Measurements from ENCODE around the gene PLA2G15. TPM values are rescaled to one million over a fixed set of nuclear protein-coding genes. Genes with fewer than 3 reads are reported as not detected.

Gene PLA2G15, protein sequence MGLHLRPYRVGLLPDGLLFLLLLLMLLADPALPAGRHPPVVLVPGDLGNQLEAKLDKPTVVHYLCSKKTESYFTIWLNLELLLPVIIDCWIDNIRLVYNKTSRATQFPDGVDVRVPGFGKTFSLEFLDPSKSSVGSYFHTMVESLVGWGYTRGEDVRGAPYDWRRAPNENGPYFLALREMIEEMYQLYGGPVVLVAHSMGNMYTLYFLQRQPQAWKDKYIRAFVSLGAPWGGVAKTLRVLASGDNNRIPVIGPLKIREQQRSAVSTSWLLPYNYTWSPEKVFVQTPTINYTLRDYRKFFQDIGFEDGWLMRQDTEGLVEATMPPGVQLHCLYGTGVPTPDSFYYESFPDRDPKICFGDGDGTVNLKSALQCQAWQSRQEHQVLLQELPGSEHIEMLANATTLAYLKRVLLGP
- polyA plus RNA-seq (2013, experiment 1 of 2; ENCODE audit: insufficient read length), result 13.7 TPM
- 11.7 TPM for polyA plus RNA-seq (2013, experiment 2 of 2; ENCODE audit: insufficient read length)

DNA sequence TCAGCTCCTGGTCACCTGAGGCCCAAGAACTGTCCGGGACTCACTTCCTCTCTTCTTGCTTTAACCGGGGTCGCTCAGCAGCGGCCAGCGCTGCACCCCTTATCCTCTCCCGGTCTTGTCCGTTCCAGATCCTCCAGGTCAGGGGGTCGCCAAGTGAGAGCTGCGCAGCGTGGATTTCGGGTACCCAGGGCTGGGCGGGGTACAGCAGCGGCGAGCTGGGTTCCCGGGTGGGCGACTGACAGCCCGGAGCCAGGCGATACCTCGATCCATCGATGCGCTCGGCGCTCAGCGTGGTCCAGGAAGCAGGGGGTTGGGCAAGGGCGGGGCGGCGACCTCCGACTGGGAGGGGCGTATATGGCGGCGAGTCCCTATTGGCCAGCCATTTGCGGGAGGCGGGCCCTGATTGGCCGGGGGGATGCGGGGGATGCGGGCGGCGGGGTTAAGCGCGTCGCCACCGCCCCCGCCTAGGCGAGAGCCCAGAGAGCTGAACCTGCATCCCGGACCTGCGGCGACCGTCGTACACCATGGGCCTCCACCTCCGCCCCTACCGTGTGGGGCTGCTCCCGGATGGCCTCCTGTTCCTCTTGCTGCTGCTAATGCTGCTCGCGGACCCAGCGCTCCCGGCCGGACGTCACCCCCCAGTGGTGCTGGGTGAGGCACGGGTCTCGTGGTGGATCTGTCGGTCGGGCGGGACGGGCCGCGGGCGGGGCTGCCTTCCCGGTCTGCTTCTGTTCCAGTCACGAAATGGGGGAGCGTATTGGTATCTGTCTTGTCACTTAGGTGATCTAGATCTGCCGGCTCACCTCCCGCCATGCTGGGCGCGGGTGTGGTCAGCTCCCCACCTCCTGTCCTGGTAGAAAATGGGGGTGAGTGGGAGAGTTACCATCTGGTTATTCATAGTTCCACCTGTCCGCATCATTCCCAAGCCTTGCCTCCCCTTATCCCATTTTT lies at the start of gene PLA2G15:
Gene PLA2G15, plus strand, starts transcription at position 471 of the 951 bp plus-strand sequence. Its CDS starts 54 bp downstream, at position 525.
- peak; percentile 94 for DNase-seq

DNA sequence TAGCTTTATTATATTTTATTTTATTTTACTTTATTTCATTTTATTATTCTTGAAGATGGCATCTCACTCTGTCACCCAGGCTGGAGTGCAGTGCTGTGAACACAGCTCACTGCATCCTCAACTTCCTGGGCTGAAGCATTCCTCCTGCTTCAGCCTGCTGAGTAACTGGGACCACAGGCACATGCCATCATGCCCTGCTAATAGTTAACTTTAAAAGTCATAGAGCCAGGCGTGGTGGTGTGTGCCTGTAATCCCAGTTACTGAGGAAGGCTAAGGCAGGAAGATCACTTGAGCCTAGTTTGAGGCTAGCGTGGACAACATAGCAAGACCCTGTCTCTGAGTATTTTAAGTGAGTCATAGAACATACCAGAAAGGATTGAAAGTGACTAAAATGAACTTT lies 47.9 kb upstream of the PLA2G15 start:
- DNase-seq, result peak; percentile 49

DNA sequence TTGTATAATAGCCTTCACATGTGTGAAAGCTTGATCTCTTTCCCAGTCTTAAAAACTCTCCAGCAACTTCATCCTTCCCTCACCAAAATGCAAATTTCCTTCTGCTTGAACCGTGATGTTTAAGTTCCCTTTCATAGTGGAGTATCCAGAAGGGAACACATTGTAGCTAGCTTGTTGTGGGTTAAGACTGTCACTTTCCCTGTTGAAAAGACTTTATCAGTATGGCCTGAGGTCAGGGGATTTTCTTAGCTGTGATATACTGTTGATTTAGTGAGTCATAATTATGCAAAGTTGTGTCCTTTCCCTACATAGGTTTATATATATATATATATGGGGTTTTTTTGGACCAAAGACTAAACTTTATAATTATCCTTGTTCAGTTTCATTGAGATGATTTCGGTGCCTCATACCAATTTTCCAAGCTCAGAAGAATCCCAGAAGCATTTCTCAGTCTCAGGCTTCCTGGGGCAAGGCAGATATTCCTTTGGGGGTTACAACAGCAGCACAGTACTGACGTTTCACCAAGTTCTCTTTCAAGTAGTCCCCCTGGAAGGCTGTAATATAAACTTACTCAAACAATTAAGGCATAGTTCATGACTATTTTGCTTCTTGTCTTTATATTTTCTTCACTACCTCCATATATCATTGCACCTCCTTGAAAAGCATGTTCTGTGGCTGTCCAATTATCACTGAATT lies 44.9 kb upstream of the PLA2G15 start:
- DNase-seq, result peak; percentile 63

DNA sequence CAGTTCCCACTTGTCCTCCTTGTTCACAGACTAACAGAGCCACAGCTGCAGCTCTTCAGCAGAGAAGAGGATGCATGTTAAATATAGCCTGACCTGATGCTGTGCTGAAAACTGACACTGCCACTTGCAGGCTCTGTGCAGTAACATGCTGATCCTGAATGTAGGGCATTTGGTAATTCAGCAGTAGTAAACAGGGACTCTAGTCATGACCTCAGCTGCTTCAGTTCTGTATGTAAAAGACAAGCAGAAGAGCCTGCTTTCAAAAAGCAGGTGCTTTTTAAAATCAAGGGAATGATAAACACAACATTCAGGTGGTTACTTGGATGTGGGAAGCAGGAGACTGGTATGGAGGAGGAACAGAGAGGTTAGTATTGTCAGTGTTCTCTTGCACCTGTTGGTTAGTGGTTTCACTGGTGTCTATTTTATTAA lies 43.1 kb upstream of the PLA2G15 start:
- DNase-seq, result no peak

DNA sequence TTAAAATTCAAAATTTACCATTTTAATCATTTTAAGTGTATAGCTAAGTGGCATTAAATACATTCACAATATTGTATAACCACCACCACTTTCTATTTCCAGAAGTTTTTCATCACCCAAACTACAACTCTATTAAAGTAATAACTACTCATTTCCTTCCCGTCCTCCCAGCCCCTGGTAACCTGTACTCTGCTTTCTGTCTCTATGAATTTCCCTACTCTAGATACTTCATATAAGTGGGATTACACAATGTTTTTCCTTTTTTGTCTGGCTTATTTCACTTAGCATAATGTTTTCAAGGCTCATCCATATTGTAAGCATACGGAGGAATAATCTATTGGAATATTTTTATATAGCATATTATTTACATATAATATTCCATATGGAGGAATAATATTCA lies 38.9 kb upstream of the PLA2G15 start:
- DNase-seq, result no peak

DNA sequence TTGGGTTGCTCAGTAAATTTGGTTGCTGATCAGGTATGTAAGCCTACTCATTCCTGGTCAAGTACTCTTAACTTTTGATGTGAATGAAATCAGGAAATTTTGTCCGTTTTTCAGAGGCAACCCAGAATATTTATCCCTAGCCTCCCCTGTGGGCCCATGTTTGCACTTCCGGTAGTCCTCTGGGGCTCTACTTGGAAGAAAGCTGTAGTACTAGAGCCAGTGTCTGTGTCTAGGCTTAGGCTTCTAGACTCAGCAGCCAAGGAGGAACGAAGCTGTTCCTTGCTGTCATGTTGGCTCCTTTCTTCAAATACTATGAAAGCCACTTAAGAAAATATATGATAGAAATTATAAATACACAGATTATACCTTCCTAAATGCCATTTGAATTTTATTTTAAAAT lies 30.4 kb upstream of the PLA2G15 start:
- no peak for DNase-seq

DNA sequence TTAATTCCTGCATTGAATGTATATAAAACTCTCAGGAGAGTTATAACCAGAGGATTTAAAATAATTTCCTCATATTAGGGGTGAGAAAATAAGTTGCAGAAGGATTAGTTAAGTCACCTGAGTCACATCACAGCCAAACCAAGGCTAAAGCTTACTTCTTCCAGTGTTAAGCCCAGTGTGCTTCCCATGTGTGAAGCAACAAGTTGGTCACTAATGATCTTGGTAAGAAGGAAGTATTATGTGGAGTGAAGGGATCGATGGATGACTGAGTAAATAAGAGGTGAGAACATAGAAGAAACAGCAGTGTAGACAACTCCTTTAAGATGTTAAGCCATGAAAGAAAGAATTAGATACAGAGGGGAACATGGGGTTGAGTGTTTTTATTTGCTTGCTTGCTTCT lies 29.9 kb upstream of the PLA2G15 start:
- no peak for DNase-seq

DNA sequence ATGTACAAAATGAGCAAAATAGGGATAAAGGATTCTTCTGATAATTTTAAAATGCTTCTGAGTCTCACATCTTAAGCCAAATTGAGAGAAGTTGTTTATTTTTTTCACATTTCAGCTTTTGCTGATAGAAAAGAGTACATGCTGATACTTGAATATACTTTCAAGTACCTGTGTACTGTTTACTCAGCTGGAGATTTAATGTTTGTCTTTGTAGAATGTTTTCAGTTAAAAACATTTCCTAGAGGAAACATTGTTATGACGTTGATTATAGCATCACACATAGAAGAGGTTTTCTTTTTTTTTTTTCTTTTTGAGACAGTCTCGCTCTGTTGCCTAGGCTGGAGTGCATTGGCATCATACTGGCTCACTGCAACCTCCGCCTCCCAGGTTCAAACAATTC lies 28.9 kb upstream of the PLA2G15 start:
- no peak for DNase-seq

DNA sequence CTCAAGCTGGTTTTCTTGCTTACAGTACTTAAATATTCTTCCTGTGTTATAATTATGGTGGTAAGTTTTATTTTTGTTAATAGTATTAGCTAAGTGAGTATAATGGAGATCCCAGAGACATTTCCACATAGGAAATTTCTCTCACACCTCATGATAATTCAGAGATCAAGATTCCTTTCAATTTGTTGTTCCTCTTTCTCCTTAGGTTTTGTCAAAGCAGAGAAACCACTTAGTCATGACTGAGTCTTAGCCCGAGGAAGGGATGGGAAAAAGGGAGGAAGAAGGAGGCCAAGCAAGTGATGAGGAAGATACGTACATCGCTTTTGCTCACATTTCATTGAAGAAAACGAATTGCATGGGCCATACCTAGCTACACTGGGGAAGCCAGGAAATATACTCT lies 27.7 kb upstream of the PLA2G15 start:
- no peak for DNase-seq

DNA sequence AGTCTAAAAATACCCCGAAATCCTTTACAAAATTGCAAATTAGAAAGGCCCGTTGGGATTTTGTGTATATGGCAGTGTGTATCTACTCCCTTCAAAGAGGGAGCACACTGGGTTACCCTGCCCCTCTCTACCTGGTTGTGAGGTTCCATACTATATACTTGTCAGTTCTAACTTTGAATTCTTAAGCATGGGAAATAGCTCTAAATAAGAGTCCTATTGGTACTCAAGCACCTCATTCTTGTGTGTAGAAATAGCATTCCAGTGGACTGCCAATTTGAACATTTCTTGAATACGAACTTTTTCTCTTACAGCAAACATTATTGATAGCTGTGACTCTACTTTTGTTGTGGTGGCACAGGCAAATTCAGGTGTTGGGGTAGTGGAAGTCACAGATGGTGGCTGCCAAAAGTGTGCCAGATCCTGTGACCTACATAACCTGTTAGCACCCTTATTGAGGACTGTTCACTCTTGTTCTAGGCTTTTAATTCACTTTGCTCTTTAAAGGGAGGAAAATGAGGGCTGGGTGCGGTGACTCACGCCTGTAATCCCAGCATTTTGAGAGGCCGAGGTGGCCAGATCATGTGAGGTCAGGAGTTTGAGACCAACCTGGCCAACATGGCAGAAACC lies 25.3 kb upstream of the PLA2G15 start:
- no peak for DNase-seq

DNA sequence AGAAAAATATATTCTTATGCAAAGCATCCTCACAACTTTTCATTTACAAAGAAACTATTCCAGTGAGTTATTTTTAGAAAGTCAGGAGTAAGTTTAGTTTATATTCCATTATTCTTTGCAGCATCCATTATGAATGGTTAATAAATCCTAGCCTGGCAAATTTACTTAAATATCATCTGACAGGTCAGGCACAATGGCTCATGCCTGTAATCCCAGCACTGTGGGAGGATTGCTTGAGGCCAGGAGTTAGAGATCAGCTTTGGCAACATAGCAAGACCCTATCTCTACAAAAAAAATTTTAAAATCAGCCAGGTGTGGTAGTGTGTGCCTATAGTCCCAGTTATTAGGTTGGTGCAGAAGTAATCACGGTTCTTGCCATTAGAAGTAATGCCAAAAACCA lies 22.1 kb upstream of the PLA2G15 start:
- DNase-seq, result no peak

DNA sequence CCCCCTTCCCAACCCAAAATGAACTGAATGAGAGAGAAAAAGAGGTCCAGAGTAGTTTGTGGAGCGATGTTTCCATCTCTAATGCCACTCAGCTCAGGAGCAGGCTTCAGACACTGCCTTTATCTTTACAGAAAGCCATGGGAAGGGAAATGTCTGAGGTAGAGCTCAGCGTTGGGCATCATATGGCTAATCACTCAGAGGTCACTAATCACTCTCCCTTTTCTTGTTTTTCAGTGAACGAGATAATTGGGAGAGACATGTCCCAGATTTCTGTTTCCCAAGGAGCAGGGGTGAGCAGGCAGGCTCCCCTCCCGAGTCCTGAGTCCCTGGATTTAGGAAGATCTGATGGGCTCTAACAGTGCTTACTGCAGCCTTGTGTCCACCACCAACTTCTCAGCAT lies 19.1 kb upstream of the PLA2G15 start:
- no peak for DNase-seq

DNA sequence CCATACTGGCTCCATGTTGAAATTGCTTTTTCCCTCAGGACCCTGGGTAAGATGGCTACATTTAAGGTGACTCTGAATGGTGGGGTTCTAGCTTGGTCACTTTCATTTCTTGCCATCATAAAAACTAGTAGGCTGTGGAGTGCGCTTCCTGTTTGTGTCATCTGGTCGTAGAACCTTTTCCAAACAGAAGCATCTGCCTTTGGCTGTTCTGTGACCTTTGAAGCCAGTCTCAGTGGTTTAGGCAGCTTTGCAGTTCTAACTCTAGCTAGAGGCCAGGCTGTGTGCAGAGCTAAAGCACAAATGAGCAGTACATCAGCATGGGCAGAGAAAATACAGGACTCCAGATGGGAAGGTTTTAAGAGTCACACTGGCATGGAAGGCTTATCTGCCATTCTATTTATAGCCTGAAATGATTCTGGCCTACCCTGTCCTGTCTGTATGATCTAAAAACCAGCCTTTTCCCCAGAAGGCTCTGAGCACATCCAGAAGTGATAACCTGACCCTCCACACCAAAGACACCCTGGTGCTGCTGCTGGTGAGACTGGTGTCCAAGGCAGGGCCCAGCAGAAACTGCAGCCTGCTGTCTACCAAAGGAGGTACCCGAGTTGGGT lies 17.9 kb upstream of the PLA2G15 start:
- no peak for DNase-seq

DNA sequence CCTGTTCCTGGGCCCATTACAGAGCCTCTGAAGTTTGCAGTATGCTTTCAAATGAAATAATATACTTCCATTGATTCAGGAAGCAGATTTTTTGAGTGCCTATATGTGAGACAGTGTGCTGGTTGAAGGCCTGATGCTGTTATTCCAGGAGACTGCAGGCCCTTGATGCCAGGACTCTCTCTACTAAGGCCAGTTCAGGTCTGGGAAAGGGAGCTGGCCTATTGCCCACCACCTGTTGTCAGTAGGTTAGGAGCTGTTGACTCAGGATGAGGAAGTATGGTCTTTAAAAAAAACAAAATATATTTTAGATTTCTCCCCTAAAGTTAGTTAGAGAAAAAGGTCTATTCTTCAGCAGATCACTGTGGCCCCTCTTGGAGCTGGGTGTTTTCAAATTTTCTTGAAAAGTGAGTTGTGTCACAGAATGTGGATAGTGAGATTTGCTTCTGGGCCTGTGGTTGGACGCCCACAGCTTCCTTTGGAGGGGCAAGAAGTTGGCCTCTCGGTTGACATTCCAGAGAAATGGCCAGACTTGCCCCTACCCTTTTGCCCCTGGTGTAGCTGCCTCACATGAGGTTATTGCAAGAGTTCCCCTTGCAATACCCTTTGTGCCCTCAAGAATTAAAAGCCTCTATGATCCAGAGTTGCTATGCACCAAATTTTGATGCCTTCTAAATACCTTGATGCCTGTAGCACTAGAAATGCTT lies 17.2 kb upstream of the PLA2G15 start:
- DNase-seq, result no peak

DNA sequence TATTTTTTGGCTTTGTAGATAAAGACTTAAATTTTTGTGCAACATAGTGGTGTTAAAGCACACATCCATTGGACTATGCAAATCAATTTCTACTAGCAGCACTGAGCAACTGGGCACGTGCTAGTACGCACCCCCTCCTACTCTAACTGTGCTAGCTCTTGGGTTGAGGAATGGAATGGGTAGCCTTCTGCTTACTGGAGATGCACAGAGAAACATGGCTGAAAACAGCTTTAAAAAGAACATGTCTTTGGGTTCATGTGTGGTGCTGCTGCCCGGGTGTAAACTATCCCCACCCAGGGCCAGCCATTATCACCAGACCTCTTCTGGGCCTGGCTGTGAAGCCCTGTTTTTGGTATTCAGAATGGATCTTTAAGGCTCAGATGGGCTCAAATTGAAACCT lies 16.5 kb upstream of the PLA2G15 start:
- no peak for DNase-seq

DNA sequence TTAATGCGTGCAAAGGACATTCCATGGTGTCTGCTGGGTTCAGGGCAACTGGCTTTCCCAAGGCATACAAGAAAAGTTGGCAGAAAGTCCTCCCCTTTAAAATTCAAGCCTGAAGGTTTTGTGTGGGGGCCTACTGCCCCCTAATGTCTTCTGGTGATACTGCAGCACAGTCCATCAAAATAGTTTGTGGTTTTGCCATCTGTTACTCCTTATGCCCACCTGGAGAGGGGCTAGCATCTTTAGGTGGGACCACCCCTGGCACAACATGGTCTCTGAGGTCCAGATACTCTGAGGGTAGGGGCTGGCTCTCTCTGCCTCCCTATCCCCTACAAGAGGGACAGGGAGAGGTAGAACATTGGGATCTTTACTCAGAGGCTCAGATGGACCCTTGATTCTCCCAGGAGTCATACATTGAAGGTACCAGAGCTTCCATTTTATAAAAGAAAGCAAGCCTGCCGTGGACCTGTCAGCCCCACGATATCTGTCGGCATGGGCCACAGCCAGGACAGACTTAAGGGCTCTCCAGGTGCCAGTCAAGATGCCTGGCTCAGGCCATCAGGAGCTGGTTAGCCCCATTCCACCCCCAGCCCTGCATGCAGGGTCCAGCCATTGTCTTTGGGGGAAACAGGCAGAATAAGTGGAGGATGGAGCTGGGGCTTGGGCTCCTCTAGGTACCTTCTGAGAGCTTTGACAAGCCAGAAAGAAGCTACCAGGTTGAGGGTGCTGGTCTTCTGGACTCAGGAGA lies 15.6 kb upstream of the PLA2G15 start:
- peak; percentile 72 for DNase-seq

DNA sequence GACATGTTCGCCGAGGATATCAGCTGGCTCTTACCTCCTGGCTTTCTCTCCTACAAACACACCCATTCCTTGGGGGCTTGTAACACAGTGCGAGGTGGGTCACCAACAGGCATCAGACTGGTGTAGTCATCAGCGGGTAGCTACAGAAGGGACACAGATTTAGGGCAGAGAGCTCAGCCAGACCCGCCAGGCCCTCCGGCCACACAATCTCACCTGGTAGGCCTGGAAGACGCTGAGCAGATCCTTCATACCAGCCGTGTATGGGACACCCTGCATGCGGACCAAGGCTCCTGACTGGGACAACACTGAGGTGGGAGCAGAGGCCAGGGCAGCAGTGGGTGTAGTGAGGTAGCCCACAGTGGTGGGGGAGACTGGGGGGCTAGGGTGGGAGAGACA lies 15.0 kb upstream of the PLA2G15 start:
- no peak for DNase-seq

DNA sequence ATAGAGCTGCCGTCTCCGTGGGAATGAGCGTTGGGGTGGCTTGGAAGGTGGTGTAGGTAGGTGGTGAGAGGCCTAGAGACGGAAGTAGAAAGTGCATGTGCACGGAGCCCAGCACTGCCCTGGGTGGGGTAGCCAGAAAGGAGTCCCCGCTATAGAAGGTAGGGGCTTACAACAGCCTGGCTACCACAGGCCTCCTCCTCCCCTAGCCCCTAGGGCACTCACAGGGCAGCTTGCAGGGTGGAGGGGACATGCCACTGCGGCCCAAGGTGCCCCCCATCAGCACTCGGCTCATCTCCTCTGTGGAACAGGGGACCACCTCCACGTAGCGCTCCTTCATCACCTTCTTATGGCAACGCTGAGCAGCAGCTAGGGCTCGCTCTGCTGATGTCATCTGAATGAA lies 14.2 kb upstream of the PLA2G15 start:
- DNase-seq, result no peak

DNA sequence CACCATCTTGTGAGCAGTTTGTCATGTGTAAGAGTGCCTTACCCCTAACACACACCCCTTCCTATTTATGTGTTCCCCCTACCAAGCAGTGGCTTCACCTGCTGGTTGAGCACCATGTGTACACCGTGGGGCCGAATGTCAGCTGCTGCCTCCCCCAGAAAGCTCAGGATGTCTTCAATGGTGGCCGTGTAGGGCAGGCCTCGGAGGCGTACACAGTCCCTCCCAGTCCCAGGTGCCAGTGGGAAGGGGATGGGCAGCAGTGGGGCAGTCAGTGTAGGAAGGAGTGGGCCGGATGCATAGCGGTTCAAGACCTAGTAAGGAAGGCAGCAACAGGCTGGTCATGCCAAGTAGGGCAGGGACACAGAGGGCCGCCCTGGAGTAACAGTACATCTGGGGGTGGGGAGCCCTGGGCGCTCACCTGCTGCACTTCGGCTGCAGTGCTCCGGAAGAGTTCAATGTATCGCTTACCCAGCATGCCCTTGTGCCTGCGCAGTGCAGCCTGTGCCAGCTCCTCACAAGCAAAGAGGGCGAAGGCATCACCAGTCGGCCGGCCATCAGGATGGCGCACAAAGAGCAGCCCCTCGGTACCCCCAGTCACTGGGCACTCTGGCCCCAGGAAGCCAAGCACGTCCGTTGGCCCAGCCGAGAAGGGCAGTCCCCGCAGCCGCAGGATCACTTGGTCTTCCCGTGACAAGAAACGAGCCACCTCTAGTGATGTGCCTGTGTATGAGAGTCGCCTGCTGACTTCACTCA lies 13.6 kb upstream of the PLA2G15 start:
- DNase-seq, result no peak

DNA sequence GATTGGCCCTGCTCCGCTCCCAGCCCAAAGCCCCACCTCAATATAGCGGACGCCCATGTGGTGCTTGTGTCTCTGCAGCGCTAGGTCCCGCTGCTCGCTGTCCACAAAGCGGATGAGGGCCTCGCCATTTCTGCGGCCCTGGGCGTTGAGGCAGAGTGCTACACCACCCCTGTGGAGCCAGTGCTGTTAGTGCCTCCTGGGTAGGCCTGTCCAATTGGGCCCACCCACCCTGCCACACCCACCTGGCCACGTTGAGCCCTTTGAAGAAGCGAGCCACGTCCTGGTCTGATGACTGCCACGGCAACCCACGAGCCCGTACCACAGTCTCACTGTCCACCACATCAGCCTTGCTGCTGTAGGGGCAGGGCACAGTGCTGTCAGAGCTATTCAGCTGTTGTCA lies 12.8 kb upstream of the PLA2G15 start:
- no peak for DNase-seq
